Embryonic facial prominence (tissue), 1 donor: ENCODE results near the gene DRD1.
"Not testable (repeated sequence)": the region's sequence is repeated elsewhere in the genome, so short reads cannot be mapped to it uniquely, and the experiment has no call there.

Source experiments
- DNase-seq: peaks from one replicate; pipeline ENCODE4 v3.0.0-alpha.2; 2016; ENCODE audit errors: extremely low spot score

DRD1 gene

DNA sequence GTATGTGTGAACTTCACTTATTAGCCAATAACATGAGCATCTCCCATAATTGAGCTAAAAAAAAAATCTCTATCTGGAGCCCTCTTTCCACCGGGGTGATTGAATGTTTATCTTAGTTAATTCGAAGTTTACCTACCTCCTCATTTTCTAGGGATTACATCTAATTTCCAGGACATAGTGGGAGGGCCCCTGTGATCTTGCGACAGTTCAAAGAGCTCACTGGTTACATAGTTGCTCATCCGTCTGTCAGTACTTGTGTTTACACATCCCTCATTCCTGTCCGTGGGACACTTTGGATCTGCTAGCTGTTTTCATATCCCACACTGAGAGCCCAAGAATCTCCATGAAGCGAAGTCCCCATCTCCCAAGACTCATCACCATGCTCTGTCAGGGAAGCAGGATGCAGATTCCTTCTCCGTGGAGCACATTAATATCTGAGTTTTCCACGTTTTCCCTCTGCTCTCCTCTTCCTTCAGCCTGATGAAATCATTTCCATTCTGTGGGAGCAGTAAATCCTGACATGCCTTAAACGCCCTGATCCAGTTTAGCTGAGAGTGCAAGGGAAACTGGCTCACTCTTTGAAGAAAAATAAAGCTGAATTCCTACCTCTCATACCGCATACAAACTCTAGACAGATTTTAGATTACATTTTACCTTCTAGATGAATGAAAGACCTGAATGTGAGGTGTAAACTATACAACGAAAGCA is 24.2 kb upstream of the DRD1 start:
- DNase-seq, result no peak

DNA sequence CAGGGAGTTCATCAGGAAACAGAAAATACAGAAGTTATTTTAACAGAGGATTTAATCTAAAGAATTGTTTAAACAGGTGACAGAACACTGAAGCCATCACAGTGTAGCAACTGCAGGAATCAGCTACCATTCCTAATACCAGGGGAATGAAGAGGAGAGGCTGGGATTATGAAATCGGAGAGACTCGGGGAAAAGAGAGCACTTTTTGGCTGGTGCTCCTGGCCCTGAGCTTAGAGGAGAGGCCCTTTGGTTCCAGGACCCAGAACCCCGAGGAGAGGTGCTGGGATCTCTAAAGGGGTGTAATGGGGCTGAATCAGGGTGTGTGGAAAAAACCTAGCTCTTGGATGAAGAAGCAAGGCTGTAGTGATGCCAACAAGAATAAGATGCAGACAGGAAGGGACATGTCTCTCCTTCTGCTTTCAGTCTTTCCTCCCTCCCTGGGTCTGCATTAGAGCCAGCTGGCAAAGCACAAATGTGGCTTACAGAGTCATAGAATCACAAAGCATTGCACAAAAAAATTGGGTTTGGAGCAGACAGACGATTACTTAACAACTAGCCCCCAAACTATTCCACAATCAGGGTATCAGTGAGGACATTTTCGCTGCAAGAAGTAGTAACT is 22.8 kb upstream of the DRD1 start:
- DNase-seq, result no peak

DNA sequence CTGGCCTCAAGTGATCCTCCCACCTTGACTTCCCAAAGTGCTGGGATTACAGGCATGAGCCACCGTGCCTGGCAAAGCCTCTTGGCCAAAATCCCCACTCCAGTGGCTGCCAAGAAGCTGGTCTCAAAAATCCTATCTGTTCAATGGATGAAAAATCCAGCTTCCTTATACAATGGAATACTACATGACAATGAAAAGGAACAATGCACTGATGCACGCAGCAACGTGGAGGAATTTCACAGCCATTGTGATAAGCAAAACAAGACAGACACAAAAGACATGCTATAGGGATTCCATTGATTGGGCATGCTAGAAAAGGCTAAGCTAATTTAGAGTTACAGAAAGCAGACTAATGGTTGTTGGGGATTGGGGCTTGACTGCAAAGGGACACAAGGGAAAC is 21.3 kb upstream of the DRD1 start:
- no peak for DNase-seq

DNA sequence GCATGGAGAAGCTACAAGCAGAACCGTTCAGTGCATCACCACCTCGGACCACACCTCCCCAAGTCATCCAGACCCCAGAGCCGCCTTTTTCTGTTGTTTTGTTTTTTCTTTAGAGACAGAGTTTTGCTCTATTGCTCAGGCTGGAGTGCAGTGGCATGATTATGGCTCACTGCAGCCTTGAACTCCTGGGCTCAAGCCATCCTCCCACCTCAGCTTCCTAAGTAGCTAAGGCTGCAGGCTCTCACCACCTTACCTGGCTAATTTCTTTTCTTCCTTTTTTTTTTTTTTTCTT is 20.9 kb upstream of the DRD1 start:
- no peak for DNase-seq

DNA sequence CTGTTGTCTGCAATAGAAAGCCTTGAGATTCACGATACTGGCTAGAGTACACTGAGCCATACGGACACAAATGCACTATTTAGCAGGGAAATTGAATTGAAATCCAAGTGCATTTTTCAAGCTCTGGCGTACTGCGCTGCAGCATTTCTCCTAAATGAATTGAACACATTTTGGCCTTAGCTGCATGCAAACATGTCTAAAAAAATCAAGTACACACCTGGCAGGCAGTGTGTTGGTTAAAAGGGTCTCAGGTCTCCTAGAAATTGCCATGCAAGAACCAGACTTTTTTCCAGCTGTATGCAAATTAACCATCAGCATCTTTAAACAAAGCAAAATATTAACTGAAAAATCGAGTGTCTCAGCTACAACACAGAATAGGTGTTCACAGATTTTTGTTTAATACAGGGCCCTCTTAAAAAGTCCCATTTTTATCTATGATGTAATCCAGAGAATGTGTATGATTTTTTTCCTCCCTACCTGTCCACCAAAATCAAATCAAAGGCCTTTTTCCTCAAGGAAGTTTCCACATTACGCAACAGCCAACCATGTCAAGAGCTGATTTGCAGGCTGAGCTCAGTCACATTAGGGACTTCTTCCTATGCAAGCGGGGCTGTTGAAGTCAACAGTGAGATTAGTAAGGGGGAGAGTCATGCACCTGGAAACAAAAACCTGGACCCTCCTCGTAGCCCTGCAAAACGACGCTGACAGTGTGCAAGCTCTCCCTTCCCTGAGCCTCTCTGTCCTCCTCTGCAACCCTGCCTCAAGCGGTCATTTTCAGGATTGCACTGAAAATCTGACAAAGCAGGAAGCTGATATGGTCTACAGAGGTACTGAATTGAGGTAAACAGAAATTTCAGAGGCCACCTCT is 20.3 kb upstream of the DRD1 start:
- DNase-seq, result no peak

DNA sequence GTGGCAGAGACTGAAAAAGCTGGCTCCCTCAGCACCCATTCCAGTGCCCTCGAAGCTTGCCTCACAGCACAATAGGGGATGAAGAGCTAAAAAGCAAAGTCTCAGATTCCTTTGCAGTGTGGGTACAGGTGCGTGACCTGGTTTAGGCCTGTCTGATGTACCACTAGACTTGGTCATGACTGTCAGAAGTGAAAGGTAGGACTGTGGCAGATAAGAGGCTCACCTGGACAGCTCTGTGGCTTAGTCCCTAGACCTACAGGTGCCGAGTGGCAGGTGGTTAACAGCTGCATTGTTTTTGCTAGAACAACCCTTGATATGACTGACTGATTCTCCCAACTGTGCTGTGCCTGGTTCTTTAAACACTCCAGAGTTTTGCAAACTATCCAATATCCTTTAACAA is 19.7 kb upstream of the DRD1 start:
- no peak for DNase-seq

DNA sequence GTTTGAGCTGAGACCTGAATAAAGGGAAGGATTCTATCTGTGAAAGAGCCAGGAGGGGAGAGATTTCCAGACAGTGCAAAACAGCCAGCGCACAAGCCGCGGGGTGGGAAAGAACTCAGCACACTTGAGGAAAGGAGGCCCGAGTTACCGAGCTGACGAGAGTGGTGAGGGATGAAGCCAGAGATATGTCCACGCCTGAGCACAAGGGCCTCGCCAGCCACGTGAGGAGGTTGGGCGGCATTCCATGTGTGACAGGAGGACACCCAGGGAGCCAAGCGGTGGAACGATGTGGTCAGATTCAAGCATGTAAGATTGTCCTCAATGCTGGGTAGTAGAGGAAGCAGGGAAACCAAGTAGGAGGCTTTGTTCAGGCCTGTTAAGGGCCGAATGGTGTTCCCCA is 17.4 kb upstream of the DRD1 start:
- no peak for DNase-seq

DNA sequence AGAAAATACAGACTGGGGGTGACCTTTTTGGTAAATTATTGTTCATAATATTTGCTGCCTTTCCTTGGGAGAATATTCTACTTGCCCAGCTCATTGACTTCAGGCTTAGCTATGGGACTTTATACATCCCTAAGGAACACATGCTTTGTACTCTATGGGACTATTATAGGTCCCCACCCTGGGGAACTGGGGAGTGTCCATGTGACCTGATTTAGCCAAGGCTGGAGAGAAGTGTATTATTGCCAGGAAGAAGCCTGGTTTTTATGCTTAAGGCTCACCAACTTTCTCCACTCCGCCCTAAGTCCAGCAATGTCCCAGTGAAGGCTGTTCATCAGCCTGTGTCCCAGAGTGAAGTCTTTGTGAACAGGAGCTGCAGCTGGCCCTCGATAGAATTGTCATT is 16.6 kb upstream of the DRD1 start:
- no peak for DNase-seq

DNA sequence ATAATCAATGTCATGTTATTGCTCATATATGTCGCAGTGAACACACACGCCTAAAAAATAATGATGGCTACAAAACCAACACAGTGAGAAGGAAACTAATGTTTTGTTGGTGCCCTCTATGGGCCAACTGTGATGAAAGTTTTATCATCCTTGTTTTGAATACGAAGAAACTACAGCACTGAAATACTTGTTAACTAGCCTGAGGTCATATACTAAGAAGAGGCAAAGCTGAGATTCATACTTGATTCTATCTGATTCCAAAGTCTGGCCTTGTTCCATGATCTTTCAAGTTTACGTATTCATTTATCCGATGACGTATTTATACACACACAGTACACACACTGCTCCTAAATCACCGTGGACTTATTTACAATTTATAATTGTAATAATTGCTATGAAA is 16.1 kb upstream of the DRD1 start:
- DNase-seq, result no peak

DNA sequence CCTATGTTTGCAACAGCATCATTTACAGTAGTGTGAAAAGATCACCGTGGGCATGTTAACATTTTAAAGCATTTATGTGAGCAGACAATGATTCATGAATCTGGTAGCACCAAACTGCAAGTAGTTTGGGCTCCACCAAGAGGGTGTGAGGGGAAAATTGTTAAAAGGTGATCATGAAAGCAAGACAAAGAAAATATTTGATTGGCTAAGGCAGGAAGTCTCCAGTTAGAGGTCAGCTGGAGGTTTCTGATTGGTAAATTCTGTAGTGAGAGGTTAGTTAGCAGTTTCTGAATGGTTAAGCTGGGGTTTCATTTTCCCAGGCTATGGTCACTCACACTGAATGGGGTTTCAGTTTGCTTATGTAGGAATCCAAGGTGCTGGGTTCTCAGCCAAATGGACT is 13.5 kb upstream of the DRD1 start:
- DNase-seq, result no peak

DNA sequence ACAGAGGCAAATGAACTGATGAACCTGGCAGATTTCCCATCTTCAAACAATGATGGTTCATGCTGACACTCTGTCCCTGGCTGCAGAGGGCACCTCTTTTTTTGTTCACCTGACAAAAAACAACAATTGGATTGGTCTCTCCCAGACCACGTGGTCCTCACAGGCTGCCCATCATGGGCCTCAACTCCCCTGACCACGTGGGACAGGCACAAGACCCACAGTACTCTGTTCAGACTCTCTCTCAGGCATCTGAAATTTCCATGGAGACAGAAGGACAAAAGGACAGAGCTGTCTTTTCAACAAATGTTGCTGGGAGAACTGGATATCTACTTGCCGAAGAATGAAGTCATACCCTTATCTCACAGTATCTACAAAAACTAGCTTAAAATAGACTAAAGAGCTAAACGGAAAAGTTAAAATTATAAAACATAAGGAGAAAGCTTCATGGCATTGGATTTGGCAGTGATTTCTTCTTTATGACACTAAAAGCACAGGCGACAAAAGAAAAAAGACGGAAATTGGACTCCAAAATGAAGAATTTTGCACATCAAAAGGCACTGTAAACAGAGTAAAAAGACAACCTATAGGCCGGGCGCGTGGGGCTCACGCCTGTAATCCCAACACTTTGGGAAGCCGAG is 12.2 kb upstream of the DRD1 start:
- DNase-seq, result no peak

DNA sequence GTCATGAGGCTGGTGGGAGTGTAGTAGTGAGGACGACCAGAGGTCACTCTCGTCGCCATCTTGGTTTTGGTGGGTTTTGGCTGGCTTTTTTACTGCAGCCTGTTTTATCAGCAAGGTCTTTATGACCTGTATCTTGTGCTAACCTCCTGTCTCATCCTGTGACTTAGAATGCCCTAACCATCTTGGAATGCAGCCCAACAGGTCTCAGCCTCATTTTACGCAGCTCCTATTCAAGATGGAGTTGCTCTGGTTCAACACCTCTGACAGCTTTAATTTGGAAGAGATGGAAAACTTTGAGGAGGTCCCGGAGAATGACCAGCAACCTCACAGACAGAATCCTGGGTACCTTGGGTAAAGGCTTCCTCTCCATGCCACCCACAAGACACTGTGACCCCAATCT is 10.4 kb upstream of the DRD1 start:
- not testable (repeated sequence) for DNase-seq

DNA sequence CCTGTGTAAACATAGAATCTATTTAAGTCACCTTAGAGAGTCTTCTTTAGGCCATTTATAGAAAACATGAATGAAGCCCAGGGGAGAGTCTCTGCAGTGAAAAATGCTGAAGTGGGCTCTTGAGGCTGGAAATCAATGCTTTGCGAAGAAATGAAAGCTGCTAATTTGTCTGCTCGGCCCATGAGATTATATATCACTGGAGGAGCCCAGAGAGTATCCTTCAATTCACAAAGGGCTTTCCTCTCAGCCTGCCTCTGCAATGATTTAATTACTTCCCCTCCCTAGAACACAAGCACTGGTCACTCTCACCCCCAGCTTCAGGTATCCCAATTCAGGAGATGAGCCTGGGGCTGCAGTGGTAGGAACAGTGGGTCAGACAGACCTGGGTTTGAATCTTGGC is 8.2 kb upstream of the DRD1 start:
- no peak for DNase-seq

DNA sequence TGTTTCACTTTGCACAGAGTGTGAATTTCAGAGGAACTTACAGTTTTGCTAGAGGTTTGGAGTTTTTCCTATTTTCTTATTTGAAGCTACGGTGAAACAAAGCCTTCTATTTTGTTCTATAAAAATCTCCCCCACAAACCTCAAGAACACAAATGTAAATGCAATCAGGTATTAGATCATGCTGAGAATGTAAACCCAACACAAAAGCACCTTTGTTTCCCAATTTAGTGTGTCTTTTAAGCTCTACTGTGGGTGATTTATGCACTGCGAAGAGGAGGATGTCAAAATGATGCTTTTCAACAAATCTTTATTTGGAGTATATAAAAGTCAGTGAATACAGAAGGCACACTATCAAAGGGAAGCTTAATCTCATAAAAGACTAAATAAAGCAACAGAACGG is 4.3 kb upstream of the DRD1 start:
- DNase-seq, result no peak

DNA sequence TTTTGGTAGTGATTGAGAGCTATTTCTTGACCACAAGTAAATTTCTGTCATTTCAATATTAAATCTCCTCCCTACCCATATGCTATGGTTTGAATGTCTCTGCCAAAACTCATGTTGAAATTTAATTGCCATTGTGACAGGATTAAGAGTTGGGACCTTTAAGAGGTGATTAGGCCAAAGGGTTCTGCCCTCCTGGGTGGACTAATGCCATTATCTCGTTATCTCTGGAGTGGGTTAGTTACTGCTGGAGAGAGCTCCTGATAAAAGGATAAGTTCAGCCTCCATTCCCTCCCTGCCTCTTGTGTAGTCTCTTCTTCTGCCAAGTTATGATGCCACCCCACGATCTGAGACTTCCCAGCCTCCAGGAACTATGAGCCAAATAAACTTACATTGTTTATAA is 3.6 kb upstream of the DRD1 start:
- DNase-seq, result no peak

DNA sequence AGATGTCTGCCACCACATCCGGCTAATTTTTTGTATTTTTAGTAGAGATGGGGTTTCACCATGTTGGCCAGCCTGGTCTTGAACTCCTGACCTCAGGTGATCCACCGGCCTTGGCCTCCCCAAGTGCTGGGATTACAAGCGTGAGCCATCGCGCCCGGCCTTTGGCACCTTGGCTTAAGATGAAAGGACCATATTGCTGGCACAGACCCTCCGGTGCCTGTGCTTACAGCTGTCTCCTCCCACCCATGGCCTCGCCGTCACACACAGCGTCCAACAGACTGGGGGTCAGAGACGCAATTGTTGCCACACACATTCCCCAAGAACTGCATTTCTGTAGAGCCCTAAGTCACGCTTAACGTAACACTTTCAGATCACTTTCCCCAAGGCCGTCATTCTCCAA is 2.4 kb upstream of the DRD1 start:
- not testable (repeated sequence) for DNase-seq

DNA sequence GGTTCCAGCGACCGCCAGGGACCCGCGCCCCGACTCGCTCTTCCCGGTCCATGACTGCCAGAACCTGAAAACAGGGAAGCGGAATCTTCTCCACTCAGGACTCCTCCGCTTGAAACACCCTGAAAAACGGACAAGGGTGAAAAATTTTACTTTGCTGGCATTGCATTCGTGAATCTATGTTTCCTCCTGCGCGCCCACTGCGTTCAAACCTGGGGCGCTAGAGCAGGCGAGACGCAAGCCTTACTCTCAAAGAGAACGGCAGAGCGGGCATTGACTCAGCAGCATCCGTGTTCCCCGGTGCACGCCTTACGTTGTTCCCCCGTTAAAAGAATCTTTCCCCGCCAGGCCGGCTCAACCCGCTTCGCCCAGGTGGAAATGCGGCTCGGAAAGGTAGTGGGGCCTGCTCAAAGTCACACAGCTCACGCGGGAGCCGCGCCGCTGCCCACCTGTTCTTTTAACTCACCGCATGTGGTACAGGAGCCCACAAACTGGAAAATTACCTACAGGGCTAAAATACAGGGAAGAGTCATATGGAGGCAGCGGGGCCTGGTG is 999 bp upstream of the DRD1 start:
- DNase-seq, result no peak

DNA sequence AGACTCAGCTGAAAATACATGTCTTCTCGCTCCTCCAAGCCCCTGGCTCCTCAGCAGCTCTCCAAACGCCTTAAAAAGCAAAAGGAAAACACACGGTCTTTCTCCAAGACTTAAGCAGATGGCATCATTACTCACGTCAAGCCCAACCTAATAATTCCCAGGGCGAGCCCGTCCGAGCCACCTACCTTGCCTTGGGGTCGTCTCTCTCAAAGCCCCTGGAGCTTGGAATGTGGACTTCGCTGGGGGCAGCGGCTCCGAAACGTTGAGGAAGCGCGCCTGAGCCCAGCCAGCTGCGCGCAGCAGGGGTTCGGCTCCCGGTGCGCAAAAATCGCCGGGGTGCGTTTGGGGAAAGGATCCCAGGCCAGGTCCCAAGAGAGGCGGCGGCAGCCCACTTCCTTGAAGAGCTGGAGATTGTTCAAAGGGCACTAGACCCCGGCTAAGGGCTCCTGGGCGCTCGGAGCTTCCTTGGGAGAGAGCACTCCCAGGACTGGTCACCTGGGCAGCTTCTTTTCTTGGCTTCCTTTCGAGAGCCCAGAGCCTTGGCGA is 395 bp downstream of the DRD1 start:
- no peak for DNase-seq

DNA sequence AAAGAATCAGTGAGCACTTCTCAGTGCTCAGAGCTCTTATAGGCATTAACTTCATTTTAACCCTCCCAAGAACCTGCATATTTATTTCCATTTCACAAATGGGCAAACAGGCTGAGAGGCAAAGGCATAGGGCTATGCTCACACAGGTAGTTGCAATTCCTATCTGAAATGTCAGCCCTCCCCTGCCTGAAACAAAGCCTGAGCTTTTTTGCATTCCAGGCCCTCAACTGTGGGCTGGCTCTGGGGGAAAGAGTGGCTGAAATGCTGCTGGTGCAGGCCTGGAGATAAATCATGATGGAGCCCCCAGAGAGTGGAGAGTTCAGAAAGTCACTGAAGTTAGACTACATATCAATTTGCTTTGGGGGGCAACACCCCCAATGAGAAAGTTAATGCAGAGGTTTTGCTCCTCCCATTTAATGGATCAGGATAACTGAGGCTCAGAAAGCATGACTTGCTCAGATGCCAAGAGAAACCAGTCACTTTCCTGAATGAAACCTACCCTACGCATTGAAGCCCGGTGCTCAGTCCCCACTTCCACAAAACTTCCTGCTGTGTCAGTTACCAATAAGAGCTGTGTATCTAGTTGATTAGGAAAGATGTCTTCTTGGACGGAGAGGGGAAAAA is 5.6 kb downstream of the DRD1 start:
- DNase-seq, result no peak

DNA sequence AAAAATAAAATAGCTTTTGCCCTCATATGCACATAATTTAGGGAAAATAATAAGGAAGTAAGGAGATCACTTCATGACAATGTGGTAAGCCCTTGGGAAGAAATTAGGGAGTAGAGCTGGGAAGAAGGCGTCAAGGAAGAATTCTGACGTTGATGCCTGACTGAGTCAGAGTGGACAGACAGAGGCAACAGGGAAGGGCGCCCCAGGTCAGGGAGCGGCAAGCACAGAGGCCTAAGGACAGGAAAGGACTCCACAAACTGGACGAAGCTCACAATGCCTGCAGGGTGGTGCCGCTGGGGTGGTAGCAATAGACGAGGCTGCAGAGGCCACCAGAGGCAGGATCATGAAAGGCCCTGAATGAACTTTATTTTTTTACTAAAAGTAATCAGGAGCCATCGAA is 7.6 kb downstream of the DRD1 start:
- DNase-seq, result no peak

DNA sequence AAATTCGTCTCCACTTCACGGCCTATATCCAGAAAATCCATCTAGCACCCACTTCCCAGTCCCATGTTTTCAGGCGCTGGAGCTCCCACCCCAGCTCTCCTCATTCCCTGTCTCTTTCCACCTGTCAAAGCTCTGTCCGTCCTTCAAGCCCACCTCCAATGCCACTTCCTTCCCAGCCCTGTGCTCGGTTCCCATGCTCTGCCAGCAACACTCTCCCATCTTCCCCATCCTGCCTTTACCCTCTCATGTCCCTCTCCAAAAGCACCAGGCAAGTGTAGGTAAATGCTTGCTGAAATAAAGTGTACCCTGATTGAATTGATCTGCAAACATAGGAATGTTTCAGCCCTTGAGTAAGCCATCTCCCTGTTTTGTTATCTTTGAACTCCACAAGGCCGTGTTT is 9.2 kb downstream of the DRD1 start:
- DNase-seq, result no peak

DNA sequence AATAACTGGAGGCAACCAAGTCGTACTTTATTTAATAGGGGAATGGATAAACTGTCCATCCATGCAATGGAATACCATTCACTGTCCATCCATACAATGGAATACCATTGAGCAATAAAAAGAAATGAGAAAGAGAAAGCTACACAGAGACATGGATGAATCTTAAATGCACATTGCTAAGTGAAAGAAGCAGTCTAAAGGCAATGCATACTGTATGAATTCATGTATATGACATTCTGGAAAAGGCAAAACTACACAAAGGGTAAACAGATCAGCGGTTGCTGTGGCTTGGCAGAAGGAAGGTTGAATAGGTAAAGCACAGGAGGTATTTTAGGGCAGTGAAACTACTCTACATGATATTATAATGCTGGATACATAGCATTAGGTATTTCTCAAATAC is 16.2 kb downstream of the DRD1 start:
- DNase-seq, result no peak
